NCI-H446 treated with DMSO at 0.1 percent for 48 hours (cell line): ENCODE data around the gene PSMB3.
"Not testable (repeated sequence)": the region's sequence is repeated elsewhere in the genome, so short reads cannot be mapped to it uniquely, and the experiment has no call there.

Experiments used
- DNase-seq: peaks from one replicate; lab custom pipeline; 2025; lab: John Stamatoyannopoulos, UW

The PSMB3 gene

GRCh38 chr17:38749223-38750043 lies 3.1 kb upstream of the PSMB3 start:
- DNase-seq, result peak; percentile 21

GRCh38 chr17:38750044-38750311 lies 2.6 kb upstream of the PSMB3 start:
- no peak for DNase-seq

GRCh38 chr17:38750312-38751121 lies 2.0 kb upstream of the PSMB3 start:
- peak; percentile 10 for DNase-seq

GRCh38 chr17:38751144-38751807 lies 1.3 kb upstream of the PSMB3 start:
- DNase-seq, result no peak

GRCh38 chr17:38751808-38752307 lies 683 bp upstream of the PSMB3 start:
- DNase-seq, result peak; percentile 58

- DNase-seq, result no peak
Measured at GRCh38 chr17:38753071-38753506, 548 bp downstream of the PSMB3 start.

GRCh38 chr17:38761612-38762011 lies 9.1 kb downstream of the PSMB3 start:
- no peak for DNase-seq

- DNase-seq, result no peak
Measured at GRCh38 chr17:38762231-38762630, 9.7 kb downstream of the PSMB3 start.

- no peak for DNase-seq
Measured at GRCh38 chr17:38766341-38766740, 13.8 kb downstream of the PSMB3 start.

- DNase-seq, result no peak
Measured at GRCh38 chr17:38768417-38768816, 15.9 kb downstream of the PSMB3 start.

- DNase-seq, result no peak
Measured at GRCh38 chr17:38773258-38773657, 20.7 kb downstream of the PSMB3 start.

GRCh38 chr17:38777641-38778250 lies 25.2 kb downstream of the PSMB3 start:
- DNase-seq, result no peak

GRCh38 chr17:38779965-38780752 lies 27.6 kb downstream of the PSMB3 start:
- DNase-seq, result no peak

GRCh38 chr17:38783227-38783626 lies 30.7 kb downstream of the PSMB3 start:
- no peak for DNase-seq

GRCh38 chr17:38786372-38786771 lies 33.8 kb downstream of the PSMB3 start:
- DNase-seq, result no peak

- not testable (repeated sequence) for DNase-seq
Measured at GRCh38 chr17:38787999-38788398, 35.5 kb downstream of the PSMB3 start.

- no peak for DNase-seq
Measured at GRCh38 chr17:38789185-38789584, 36.6 kb downstream of the PSMB3 start.

GRCh38 chr17:38790148-38790707 lies 37.7 kb downstream of the PSMB3 start:
- not testable (repeated sequence) for DNase-seq

GRCh38 chr17:38791162-38791561 lies 38.6 kb downstream of the PSMB3 start:
- DNase-seq, result no peak

- no peak for DNase-seq
Measured at GRCh38 chr17:38794221-38794620, 41.7 kb downstream of the PSMB3 start.
